NCI-H2196 (cell line): ENCODE results near the gene CYGB.

Experiments
- DNase-seq: peaks from one replicate; lab custom pipeline; 2025; ENCODE audit not compliant: unreplicated experiment; lab: John Stamatoyannopoulos, UW

The CYGB gene

DNA sequence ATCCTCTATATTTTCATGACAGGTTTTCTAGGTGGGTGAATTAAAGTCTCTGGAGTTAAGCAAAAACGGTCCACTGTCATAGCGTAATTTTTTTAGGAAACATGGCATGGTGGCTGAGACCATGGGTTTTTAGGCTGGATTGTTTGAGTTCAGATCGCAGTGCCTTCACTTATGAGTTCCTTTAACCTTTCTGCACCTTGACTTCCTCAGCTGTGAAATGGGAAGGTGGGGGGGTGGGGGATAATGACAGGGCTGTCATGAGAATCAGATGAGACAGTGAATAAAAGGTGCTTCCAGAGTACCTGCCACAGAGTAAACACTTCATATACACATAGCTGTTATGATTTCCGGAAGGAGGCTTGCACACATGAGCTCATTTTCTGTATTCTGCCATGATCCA, 14.2 kb upstream of the CYGB start:
- DNase-seq: no peak

DNA sequence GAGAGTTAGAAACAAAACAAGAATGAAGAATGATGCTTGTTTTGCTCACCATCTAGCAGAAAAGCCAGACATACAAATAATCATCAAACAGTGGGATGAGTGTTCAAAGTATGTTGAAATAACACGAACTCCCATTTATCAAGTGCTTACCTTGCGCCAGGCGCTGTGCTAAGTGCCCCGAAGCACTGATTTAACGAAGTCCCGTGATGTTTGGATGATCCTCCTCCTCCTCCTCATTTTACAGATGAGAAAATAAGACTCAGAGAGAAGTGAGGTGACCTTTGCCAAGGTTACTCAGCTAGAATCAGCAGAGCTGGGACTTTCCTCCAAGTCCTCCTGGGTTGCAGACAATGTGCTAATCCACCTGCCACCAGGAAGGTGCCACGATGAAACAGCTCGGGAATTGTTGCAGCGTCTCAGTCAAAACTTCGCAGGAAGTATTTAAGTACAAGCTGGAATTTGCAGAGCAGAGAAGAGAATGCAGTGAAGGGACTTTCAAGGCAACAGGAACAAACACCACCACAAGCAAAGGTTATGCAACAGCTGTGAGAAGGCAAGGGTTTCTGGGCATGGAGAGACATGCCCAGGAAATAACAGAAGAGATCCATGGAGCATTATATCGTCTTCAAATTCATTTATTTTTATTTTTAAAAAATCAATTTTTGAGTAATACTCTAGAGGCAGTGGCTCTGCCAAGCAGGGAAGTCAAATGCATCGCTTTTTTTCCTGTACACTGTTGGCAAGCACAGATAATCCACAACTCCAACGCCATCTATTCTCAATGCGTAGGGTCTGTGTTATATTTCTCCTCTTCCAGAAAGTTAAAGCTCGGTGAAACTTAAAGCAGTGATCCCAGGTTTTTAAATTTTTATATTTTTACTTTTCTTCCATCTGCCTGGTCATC, 13.5 kb upstream of the CYGB start:
- no peak for DNase-seq

DNA sequence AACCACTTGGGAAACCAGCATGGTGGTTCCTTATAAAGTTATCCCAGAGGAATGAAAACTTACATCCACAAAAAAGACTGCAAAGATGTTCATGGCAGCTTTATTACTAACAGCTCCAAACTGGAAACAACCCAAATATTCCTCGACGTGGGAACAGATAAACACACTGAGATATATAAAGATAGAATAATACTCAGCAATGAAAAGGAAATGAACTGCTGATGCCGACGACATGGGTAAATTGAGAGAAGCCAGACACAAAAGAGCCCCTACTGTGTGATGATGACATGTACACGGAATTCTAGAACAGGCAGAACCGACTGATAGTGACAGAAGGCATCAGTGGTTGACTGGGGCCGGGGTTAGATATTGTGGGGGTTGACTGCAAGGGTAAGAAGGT, 12.0 kb upstream of the CYGB start:
- DNase-seq: no peak

DNA sequence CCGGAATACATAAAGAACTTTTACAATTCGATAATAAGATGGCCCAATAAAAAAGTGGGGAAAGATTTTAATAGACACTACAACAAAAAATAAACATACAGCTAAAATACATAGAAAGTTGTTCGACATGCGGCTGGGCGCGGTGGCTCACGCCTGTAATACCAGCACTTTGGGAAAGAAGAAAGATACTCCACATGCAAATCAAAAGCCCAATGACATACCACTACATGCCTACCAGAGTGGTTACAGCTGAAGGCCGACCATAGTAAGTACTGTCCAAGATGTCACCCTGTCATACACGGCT, 11.7 kb upstream of the CYGB start:
- DNase-seq: no peak

DNA sequence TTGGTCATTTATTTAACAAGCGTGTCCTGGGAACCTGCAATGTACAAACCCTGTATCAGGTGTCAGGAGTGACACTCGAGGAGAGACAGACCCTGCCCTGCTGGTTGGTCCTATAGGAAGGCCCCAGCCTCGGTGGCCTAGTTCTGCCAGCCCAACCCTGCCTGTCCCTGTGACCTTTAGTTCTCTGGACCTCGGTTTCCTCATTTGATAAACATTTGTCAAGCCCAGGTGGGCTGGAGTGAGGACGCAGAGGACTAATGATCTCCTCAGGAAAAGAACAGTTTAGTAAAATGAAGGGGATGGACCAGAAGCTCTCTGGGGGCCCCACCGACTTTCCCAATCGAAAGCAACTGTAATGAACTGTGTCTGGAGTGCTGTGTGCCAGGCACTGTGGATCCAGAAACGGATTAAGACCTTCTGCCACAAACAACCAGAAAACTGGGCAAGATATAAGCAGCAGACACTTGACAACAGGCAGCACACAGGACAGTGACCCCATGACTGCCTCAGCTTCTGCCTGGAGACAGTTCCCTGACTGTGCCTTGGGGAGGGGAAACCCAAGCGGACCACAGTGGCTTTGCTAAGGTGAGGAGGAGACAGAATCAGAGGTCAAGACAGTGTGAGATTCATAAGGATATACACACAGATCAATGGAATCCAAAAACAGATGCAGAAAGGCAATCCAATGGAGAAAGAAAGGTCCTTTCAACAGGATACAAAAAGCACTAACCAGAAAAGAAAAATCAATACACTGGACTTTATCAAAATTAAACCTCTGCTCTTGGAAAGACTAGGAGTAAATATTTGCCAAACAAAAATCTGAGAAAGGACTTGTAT, 11.1 kb upstream of the CYGB start:
- no peak for DNase-seq

DNA sequence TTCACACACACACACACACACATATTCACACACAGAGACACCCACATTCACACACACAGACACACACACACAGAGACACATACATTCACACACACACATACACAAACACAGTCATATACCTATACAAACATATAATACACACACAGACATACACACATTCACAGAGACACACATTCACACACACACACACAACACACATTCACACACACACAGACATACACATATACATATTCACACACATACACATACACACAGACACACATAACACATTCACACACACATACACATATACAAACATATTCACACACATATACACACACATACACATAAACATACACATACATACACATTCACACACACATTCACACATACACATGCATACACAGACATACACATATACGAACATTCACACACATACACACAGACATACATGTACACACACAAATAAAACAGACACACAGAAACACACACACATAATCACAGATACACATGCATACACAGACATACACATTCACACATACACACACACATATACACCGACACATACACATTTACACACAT, 10.2 kb upstream of the CYGB start:
- no peak for DNase-seq

DNA sequence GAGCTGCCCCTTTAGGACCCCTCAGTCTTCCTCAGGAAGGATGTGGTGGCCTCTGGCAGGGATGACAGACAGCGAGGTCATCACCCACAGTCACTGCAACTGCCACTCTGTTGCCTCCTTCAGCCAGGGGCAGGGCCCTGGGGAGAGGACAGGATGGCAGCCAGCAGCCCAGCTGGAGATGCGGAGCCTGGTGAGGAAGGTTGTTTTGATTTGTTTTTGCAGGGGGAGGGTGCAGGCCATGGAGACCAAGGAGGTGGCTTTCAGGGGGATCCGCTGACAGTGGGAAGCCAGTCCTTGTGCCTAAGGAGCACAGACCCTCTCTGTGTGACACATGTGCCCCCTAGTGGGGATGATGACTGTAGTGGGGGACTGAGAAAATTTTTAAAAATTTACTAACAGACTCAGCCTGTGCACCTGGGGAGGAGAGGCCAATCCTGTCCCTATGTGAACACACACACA, 9.7 kb upstream of the CYGB start:
- DNase-seq: peak; percentile 65

DNA sequence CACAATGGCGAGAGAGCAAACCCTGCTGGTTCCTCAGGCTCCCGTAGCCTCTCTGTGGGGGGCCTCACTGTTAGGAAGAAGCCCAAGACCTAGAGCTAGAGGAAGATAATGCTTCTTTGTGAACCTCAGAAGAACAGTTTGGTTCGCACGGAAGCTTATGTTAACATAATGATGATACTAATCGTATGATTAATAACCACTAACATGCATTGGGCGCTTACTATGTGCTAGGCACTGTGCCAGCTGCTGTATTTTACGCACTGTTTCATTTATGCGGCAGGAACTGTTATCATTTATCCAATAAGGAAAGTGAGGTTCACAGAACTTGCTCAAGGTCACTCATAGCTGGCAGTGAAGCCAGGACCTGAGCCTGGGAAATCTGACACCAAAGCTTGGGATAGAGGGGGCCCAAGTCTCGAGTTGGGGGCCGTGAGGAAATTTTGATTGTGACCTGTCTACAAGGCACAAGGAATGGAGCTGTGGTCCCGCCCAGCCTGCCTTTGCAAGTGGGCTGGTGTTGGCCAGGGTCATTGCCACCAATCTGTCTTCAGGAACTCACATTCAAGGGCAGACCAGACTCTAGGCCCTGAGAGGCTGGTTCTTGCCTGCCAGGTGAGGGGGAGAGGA, 9.2 kb upstream of the CYGB start:
- DNase-seq: no peak

DNA sequence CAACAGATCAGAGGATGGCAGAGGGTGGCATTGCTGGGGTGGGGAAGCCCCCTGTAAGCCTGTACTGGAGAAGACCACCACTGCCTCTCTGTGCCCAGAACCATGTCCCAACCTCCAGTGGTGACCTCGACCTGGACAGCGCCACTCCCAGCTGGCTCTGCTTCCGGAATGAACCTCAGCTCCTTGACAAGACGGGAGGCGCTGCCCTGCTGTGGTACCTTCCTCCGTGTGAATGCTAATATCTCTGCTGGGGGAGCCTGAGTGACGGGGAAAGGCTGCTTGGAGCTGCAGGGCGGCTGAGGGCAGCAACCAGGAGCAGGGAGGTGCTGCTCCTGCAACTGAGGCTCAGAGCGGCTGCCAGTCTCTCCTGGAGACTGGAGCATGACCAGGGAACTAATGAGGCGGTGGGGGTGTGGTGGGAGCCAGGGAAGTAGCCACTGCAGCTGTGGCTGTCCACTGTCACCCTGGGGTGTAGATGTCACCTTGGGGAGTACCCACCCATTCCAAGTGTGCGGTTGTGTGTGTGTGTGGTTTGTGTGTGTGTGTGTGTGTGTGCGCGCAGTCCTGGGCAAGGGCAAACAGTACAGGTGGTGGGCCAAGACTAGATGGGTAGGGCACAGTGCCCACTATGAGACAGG, 8.5 kb upstream of the CYGB start:
- no peak for DNase-seq

DNA sequence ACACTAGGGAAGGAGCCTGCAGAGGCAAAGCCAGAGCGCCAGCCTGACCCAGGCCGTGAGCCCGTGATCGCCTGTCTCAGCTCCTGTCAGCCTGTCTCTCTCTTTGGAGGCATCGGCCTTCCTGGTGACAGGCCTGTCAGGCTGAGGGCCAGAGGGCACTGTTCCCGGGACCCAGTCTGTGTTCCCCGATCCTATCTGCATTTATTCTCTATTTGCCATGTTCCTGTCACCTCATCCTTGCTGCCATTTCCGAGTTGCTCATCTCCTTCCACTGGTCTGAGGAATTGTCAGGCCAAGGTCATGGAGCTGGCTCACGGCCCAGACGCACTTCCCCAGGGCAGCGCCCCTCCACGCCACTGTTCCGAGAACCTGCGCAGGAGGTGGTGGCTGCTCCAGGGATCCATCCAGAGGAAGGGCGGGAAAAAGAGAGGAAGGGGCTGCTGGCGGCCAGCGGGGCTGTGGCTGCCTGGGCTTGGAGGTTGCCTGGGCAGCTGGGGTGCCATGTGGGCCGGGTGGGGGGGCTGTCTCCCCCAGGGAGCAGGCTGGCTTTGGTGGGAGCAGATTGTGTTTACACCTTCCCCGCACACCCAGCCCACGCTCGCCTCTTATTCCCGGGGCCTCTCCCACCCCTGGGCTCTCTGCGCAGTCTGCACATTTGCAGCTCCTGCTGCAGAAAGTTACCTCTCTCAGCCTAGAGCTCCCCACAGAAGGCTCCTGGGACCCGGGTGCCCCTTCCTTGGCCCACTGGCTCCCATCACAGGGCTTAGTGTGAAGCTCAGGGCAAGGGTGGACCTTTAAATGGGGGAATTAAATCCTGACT, 7.2 kb upstream of the CYGB start:
- DNase-seq: no peak

DNA sequence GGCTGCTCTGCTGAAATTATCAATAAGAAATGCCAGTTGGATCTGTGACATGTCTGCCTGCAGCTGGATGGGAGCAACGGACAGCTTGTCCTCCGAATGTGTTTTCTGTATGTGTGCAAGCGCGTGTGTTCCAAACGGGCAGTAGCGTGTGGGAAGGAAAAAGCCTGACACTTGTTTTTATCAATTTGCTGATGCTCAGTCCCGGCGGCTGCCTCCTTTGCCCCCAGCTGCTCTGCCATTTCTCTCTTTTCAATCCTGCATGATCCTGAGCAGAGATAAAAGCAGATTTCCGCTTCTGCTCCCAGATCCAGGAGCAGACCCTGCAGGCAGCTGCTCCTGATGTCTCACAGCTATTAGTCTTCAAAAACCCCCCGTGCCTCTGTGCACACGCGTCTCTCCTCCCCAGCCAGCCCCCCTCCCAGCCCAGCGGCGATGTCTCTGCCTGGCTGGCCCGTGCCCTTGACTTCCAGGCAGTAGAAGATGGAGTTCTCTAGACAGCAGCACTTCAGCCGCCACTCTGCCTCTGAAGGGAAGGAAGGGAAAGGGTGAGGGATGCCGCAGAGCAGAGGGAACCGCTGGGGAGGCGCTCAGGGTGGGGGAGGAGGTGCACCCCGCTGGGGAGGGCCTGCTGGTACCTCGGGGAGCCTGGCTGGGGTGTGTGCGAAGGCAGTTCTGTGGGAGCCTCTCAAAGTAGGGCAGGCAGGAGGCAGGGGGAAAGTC, 6.5 kb upstream of the CYGB start:
- no peak for DNase-seq

DNA sequence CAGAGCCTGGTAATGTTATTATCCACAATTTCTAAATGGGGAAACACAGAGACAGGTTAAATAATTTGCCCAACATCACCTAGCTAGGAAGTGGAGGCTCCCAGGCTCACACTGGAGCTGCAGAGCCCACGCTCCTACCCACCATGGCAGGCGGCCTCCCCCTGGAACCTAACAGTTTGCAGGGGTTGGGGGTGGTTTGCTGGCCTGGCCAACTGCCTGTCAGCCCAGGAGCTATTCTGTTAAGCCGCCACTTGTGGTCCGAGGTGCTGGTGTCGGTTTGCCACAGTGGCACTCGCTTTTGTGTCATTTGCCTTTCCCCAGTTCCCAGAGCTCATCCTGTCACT, 5.9 kb upstream of the CYGB start:
- DNase-seq: no peak

DNA sequence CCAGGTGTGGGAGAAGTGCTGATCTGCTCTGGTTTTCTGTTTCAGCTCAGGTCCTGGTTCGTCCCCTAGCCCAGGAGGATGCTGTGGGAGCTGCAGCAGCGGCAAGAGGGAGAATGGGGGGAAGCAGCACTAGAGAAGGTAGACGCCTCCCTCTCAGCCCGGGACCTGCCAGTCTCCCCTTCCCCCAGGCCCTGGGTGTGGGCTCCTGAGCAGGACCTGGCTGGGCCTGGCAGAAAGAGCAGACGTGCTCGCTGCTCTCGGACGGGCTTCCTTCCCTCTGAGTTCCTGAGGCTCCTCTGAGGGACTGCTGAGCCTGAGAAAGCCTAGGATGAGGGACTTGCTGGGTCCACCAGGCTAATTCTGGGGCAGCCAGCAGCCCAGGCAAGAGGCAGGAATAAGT, 5.5 kb upstream of the CYGB start:
- no peak for DNase-seq

DNA sequence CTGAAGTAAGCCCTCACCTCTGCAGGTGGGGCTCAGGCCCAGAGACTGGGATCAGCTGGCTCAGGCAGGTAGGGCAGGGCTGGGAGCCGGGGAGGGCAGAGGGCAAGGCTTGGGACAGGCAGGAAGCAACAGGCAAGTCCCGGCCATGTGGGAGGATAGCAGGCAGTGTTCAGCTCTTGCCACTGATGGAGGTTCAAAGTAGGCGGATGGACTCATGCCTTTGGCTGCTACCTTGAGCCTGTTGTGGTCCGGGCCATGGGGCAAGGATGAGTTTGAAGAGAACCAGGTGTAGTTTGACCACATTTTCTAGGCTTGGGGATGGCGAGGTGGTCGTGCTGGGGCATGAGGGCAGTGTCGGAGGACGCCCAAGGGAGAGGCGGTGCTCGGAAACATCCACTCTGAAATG, 5.1 kb upstream of the CYGB start:
- no peak for DNase-seq

DNA sequence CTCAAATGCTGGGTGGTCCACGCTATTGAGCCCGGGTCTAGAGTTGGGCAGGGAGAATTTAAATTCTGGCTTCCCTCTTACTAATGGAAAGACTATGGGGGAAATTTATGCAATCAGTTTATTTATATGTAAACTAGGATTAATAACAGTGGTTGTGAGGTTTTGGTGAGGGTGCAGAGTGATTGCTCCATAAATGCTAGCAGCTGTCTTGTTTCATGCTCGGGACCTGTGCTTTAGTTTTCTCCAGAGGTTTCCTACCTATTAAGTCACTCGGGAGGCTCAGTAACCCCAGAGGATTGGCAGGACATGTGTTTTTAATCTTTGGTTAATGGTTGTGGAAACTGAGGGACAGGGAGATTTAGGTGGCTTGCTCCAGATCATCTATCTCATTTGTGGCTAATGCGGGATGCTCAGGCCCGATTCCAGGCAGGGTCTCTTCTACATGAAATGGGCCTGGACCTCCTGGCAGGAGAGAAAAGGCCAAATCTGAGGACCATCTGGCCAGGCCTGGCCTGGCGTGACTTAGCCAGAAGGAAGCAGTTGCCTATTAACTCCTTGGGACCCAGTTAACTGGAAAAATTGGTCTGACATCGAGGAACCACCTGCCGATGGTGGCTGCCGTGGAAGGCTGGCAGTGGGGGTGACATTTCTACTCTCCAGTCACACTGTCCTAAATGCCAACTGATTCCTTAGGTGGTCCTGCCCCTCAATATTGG, 4.4 kb upstream of the CYGB start:
- no peak for DNase-seq

DNA sequence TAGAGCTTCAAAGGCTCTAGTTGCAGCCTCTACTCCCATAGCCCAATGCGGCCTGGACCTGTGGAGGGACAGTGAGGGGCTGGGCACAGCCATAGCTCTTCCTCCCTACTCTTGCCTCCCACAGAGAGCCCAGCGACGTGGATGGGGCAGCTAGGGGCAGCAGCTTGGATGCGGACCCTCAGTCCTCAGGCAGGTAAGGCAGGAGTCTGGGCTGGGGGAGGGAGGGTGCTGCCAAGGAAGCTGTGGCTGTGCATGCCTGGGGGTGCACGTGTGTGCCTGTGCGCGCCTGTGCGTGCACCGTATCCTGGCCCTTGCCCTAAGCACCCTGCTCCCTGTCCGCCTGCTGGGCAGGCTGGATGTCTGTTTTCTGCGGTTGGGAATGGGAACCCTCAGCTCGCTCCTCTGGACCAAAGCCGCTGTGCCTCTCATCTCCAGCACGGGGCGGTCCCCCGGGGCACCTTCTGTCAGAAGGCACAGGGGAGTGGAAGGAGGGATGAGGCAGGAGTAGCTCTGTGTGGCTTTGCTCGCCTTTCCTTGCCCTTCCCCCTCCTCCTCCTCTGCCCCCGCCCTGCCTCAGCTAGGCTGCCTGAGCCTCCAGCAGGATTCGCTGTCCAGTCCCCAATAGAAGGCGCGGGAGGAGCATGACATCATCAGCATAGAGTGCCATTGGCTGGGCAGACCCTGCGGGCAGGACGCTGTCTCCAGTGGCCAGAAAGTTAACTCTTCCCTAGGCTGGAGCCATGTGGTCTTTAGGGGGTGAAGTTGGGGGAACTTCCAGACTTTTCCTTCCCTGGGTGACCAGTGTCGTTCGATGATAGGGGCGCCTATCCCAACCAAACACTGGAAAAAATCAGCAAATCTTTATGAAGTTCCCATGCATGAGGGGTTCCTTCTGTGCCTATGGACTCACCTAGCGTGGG, 3.1 kb upstream of the CYGB start:
- DNase-seq: peak; percentile 99

DNA sequence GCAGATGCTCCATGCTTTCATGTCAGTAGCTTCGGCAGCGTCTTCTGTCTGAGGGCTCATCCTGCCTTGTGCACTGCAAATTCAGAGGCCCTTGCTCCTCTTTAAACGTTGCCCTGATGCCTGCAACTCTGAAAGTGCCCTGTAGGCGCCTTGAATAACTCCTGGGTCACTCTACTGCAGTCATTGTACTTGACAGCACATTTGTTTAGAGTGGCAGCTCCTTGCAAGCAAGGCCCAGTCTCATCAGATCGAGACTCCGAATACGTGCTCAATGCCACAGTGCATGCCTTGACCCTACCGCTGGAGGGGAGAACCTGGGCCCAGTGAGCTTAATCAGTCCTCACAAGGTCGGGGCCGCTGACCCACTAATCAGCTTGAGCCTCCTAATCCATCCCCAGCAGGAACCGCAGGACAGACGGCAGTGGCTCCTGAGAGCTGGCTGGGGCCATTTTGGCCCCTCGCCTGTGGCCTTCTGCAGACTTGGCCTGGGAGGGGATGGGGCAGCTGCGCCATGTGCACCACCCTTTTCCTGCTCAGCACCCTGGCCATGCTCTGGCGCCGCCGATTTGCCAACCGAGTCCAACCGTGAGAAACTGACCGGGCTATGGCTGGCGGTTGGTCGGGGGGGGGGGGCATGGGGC, 2.2 kb upstream of the CYGB start, which contains the start of gene PRCD:
Gene PRCD (plus strand): TSS at position 414 of the 641 bp plus-strand sequence. CDS start 98 bp downstream, at position 512.
- DNase-seq: no peak
